Amygdala (tissue), 56 donors: ENCODE data around the gene DENND2A.
"Not testable (repeated sequence)": the region's sequence is repeated elsewhere in the genome, so short reads cannot be mapped to it uniquely, and the experiment has no call there.

Experiments
- DNase-seq, 56 donors: peaks; one replicate each; lab custom pipeline; 2025; lab: John Stamatoyannopoulos, UW

Gene DENND2A

DNA sequence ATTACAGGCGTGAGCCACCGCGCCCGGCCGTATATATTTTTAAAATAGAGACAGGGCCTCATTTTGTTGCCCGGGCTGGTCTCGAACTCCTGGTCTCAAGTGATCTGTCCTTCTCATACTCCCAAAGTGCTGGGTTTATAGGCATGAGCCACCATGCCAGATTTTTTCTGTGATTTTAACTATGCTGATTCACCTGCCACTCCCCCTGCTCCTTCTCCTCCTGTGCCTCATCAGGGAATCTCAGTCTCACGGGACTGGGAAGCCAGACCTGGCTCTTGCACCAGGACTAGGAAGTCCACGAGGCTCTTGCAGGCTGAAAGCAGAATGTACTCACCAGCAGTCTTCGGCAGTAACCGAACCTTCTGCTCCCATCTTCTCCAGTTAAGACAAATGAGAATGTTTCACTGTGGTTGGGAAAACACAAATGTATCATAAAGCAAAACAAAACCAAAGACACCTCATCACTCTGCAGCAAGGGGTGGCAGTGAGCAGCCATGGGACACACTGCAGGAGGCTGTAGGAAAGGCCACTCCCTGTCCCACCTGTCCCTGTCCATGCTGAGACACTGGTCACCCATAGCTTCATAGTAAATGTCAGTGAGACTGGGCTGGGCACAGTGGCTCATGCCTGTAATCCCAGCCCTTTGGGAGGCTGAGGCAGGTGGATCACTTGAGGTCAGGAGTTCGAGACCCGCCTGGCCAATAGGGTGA is 82.6 kb downstream of the DENND2A start:
- DNase-seq: no peak

DNA sequence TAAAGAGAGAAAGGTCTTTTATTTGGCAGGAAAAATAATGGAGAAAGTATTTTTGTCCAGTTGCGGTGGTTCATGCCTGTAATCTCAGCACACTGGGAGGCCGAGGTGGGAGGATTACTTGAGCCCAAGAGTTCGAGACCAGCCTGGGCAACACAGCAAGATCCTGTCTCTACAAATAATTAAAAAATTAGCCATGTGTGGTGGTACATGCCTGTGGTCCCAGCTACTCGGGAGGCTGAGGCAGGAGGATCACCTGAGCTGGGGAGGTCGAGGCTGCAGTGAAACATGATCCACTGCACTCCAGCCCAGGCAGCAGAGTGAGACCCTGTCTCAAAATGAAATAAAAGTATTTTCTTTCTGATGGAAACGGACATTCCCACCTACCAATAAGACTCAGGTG is 83.5 kb downstream of the DENND2A start:
- no peak for DNase-seq

DNA sequence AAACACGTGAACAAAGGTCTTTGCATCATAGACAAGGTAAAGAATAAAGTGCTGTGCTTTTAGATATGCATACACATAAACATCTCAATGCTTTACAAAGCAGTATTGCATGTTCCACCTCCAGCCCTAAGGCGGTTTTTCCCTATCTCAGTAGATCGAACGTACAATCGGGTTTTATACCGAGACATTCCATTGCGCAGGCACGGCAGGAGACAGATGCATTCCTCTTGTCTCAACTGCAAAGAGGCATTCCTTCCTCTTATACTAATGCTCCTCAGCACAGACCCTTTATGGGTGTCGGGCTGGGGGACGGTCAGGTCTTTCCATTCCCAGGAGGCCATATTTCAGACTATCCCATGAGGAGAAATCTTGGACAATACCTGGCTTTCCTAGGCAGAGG is 87.4 kb downstream of the DENND2A start:
- DNase-seq: not testable (repeated sequence)

DNA sequence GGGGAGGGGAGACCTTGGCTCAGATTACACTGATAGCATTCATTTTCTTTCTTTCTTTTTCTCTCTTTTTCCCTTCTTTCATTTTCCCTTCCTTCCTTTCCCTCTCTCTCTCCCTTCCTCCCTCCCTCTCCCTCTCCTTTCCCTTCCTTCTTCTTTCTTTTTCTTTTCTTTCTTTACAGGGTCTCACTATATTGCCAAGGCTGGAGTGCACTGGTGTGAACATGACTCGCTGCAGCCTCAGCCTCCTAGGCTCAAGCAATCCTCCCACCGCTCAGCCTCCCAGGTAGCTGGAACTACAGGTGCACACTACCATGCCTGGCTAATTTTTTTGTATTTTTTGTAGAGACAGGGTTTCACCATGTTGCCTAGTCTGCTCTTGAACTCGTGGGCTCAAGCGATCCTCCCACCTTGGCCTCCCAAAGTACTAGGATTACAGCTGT is 88.4 kb downstream of the DENND2A start:
- no peak for DNase-seq

DNA sequence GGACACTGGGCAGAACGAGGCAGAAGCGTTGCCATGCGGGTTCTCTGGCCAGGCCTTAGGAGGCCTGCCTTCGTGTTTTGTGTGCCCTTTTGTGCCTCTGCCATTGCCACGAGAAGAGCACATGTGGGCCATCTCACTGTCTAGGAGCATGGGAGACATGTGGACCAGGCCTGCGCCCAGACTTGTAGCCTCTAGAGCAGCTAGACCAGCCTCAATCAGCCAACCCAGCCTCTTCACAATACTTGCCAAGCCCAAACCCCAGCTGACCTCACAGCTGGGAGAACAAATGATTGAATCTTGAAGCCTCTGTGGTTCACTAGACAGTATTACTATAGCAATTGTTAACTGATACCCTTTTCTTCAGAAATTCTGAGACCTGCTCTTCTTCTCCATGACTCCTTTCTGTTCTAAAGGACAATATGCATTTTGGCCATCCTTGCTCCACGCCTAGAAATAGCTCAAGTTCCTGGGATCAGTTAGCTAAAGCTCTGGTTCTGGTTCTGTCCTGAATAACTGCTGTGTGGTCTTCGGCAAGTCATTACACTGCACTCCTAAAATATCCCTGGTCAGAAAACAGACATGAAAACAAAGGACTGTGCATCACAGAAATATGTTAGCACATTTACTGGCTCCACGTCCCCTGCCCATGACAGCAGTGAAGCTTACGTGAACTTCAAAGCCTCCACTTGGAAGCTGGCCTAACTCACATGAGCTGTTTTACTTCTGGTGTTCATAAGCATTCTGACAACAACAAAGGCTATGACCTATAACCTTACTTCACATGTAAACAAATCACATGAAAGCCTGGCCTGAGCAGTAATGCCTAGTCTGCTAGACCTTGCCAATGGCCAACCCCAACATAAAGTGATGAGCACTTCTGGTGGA is 89.0 kb downstream of the DENND2A start:
- no peak for DNase-seq

DNA sequence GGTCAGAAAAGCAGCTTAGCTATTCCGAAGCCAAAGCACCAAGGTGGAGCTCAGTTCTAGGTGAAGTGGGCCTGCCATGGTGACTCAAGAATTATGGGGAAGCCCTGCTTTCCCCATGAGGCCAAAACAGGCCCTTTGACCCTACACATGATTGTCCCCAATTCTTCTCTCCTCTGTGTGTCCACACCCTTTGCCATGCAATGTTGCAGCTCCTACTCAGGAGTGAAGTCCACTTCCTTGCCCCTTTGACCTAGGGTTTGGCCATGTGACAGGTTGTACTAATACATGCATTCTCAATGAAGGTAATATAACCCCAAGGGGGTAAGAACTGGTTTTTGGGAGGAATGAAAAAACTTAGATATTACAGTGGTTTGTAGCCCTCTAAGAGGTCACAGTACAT is 93.7 kb downstream of the DENND2A start:
- DNase-seq: no peak

DNA sequence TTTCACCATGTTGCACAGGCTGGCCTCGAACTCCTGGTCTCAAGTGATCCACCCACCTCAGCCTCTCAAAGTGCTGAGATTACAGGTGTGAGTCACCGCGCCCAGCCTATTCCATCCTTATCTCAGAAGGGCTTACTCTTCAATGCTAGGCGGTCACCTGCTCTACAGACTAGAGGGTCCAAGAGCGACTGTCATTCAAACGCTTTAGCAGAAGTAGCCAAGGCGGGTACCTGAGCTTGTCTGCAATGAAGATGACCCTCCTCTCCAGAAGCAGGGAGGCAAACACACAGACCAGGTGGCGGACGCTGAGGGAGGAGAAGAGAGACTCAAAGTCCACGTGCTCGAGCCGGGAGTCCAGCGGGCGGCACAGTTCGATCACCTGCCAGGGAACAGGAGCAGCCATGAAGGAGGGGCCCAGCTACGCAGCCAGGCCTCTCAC is 96.2 kb downstream of the DENND2A start:
- DNase-seq: no peak

DNA sequence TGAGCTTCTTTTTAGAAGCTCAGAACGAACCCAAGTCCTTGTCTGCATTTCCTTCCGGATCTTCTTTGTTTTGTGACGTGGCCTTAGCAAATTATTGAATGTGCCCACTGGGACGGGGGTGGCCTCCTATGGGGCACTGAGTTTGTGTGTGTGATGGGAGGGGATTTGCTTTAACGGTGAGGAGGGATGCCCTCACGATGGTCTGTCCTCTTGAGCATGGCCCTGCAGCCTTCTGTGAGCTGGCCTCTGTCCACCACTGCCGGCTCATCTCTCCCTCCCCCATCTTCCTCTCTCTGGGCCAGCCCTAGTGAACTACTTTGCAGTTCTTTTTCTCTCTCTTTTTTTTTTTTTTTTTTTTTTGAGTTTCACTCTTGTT is 98.4 kb downstream of the DENND2A start:
- DNase-seq: peak in 8 of 56 donors; percentile 1 to 18 (median 8)

DNA sequence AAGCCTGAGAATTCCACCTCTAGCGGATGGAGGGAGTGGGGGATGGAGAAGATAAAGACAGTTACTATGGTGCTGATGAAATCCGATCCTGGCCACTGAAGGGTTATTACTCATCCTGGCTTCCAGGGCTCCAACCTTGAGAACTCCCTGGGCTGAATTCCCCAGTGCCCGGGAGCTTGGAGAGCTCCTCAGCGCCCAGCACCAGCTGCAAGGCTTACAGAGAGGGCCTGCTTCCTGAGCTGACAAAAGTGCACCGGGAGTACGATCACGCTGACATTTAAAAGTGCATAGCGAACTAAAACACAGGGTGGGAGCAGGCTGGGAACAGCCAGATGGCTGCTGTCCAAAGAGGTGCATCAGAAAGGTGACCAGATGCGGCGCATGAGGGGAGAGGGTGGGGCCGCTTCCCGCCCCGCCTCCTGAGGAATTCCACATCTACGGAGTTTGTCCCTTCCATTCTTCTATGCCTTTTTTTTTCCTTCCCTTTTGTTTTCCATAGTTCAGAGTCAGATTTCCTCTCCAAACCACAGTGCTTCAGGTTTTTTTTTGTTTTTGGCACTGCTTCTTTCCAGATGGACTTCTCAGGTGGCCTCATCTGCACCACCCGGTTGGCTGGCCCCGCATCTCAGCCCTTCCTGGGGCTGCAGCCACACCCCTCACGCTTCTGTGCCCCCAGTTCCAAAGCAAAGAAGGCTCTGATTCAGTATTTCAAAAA is 98.9 kb downstream of the DENND2A start:
- DNase-seq: peak in 1 of 56 donors; percentile 9

DNA sequence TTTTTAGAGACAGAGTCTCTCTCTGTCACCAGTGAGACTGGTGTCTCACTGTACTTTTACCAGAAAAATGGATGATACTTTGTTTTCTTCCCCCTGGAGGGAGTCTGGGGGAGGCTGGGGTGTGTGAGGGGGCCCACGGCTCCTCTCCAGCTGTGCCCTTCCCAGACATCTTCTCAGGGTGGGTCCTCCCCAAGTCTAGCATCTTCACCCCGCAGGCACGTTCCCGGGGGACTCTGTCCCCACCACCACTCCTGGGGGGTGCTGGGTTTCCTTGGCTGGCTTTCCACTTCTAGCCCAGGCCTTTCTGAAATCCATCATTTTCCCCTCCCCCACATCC is 99.5 kb downstream of the DENND2A start:
- no peak for DNase-seq

DNA sequence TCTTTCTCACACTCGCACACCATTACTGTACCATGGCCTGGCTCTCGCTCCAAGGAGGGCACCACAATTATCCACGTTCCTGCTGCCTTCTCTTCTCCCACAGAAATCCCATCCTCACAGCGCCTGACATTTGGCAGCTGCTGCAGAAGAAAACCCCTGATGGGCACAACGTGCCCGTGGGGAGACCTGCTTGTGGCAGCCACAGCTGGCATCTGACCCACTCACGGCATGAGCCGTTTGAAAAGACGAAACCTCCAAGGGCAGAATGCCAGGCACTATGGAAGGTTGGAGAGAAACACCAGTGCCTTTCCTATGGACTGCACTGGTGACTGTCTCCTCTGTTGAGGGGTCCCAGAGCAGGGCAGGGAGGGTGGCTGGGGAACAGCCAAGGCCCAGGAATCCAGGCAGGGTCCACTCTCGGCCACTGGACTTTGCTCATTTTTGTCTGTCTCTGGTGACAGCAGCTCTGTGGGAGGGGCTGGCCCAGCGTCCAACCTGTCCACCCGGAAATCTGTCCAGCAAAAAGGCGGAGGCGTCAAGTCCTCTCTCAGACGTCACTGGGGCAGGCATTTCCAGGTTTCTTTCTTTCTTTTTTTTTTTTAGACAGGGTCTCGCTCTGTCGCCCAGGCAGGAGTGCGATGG is 100.4 kb downstream of the DENND2A start:
- no peak for DNase-seq

DNA sequence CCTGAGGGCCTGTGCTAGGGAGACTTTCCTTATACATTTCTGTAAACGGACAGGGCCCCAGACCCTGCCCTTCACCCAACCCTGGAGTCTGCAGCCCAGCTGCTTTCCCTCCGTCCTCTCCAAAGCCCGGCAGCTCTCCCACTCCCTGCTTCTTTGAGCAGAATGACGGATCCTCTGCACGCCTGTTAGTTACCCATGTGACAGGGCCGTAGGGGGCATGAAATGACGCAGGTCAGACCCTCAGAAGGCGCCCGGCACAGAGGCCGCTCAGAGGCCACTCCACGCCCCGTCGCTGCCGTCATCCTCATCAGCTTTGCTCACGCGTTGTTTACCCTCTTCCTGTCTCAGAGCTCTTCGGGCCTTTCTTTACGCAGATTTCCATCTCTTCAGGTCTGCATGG is 101.2 kb downstream of the DENND2A start:
- DNase-seq: no peak

DNA sequence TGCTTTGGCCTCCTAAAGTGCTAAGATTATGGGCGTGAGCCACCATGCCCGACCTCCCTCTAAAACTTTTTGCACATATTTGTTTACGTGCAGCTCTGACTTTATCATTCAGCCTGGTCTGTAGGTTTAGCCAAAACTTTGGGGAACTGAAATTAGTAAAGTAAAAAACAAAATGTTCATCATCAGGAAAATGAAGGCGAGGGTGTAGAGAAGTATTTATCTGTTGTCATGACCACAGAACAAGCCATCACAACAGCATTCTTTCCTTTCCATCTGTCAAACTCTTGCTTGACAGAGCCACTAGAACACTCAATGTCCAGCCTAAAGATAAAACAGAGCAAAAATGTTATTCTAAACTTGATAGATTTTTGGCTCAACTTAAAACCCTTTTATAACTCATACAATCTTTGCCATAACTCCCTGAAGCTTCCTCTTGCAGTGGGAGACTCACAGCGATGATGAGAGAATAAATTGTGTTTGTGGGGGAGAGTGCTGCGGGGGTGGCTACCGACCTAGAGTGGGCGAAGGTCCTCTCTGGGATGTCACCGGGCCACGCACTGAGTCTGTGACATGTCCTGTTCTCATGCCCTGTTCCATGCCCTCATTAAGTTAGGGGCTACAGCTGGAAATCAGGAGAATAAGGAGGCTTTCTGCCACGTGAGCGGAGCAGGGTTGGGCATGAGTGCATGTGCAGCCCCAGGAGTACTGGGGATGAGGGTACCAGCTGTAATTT is 102.7 kb downstream of the DENND2A start:
- no peak for DNase-seq

DNA sequence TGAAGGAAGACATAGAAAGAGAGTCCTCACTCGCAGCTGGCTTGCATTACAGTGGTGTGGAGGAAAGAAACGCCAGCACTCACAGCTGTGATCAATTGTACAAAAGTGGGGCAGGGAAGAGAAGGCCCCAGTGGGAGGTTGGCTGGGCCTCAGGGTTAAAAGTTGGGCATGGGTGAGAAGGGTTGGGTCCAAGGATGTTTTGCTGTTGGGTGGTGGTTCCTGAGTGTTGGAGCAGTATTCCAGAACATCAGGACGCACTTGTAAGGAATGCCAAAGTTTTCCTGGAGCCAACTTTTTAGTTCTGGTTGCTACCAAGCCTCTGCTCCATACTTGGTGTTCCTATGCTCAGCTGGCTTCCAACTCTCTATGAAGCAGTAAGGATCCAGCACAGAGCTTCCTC is 105.9 kb downstream of the DENND2A start:
- no peak for DNase-seq

DNA sequence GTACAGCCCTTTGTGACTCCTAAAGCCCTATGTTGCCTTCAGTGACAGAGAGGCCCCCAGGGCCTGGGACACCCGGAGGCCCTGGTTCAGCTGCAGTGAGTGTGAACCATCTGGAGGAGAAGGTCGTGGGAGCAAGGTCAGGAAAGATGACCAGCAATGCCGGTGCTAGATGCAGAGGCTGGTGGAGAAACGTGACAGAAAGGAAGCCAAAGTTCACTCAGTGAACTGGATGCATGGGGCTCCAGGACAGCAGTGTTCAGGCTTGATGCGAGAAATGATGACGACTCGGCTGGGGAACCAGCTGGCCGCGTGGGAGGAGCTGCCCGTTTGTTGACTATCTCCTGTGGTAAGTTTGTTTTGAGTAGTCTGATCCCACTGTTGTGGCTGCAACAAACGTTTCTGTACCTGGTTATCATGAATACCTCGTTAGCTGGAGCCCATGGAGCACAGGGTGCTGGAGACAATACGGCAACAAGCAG is 107.2 kb downstream of the DENND2A start:
- DNase-seq: peak in 4 of 56 donors; percentile 8 to 25 (median 10)

DNA sequence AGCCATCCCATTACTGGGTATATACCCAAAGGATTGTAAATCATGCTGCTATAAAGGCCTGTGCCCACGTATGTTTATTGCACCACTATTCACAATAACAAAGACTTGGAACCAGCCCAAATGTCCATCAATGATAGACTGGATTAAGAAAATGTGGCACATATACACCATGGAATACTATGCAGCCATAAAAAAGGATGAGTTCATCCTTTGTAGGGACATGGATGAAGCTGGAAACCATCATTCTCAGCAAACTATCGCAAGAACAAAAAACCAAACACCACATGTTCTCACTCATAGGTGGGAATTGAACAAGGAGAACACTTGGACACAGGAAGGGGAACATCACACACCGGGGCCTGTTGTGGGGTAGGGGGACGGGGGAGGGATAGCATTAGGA is 111.2 kb downstream of the DENND2A start:
- DNase-seq: not testable (repeated sequence)

DNA sequence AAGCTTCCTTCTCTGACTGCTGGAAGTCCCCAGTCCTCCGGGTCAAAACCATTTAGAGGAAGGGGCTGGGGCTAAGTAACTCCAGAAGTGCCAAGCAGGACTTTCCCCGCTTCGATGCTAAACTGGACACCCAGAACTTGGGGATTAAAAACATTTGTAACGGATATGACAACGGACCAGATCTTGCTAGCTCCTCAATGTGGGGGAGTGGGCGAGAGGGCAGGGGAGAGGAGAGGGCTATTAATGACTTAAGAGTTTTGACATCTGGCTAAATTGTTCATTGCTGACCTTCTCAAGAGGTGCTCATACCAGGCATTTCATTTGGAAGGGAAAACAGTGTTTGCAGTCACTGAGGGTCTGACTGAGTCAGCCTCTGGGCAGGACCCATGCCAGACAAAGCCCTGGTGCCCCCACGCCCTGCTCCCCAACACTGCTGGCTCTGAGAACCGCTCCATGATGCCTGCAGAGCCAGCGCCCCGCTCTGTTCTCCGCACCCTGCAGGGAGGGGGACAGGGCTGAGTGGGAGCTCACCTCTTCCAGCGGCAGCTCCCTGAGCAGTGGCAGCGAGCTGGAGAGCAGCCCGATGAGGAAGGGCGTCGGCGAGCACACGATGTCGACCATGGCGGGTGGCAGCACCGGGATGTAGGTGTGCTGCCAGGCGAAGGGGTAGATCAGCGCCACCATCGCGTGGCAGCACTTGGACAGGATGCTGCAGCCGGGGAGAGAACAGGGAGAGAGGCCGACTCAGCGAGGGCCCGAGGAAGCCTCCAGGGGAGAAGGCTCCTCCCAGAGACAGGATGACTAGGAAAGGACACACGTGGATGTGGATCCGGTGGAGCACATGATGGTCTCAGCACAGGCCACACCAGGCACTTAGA is 113.6 kb downstream of the DENND2A start:
- DNase-seq: no peak

DNA sequence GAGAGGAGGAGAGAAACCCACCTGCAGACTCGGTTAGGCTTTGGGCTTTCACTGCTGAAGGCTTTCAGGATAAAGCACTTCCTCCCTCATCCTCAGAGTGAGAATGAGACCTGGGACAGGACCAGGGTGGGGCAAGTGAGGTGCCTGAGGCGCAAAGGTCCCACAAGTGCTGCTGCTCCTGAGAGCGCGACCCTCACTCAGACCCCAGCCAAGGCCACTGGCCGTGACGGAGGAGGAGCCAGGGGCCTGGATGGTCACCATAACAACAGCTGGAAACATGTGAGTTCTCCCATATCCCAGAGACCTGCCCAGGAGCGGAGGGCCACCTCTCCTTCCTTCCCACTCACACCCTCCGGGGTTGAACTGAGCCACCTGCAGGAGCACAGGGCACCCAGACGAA is 114.4 kb downstream of the DENND2A start:
- DNase-seq: no peak

DNA sequence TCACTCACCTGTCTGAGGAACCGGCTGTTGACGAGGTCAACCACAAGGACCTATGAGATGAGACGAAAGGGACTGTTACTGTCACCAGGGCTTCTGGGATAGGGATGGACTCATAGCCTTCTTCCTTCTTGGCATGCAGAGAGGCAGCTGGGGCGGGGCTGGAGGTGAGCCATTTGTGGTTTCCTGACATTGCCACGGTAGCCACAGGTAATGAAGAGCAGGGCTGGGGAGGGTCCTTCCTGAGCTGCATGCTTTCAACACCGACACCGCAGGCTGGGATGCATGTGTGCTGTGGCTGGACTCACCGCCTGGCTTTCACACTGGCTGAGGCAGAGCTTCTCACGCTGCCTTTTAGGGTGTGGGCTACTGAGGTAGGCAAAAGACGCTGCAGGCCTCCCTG is 114.9 kb downstream of the DENND2A start:
- no peak for DNase-seq
